Kidney (tissue), 14 donors: ENCODE results near the gene SORCS2. TPM values are rescaled to one million over a fixed set of nuclear protein-coding genes. Genes with fewer than 3 reads are reported as not detected.

ENCODE experiments used
- DNase-seq, 5 donors: peaks; one replicate each; pipeline ENCODE4 v3.0.0-alpha.2; 2013 to 2020
- FAIRE-seq: peaks from 2 replicates; lab custom pipeline; 2012; peaks lifted over from hg19 to GRCh38; lab: Jason Lieb, UNC
- H3K27ac ChIP-seq, 2 donors: one replicate each; pipeline ENCODE4 v1.7.0; 2013; ENCODE audit warnings: low read depth in 2 of 2, low read length in 2 of 2, inconsistent platforms in 1 of 2
- H3K27me3 ChIP-seq: one replicate; pipeline ENCODE4 v1.7.1; 2013; ENCODE audit warnings: low read length, inconsistent platforms; ENCODE audit not compliant: control insufficient read depth, insufficient read depth
- H3K36me3 ChIP-seq, 3 donors: one replicate each; pipeline versions ENCODE4 v1.7.0 to v1.7.1; 2013; ENCODE audit warnings: low read length in 3 of 3, control low read depth in 1 of 3, inconsistent platforms in 1 of 3; ENCODE audit not compliant: insufficient read depth in 3 of 3, control insufficient read depth in 2 of 3
- H3K4me1 ChIP-seq, 3 donors: one replicate each; pipeline versions ENCODE4 v1.7.0 to v1.7.1; 2013; ENCODE audit warnings: low read length in 3 of 3, inconsistent platforms in 1 of 3, low read depth in 1 of 3; ENCODE audit not compliant: control insufficient read depth in 2 of 3, insufficient read depth in 2 of 3
- H3K4me3 ChIP-seq, 3 donors: one replicate each; pipeline versions ENCODE4 v1.7.0 to v1.8.1; 2013; ENCODE audit warnings: low read length in 3 of 3, control low read depth in 1 of 3, inconsistent platforms in 1 of 3
- H3K9ac ChIP-seq, 3 donors: one replicate each; pipeline versions ENCODE4 v1.7.0 to v1.7.1; 2013; ENCODE audit warnings: low read length in 3 of 3, control low read depth in 1 of 3, inconsistent platforms in 1 of 3
- H3K9me3 ChIP-seq, 3 donors: one replicate each; pipeline versions ENCODE4 v1.7.0 to v1.7.1; 2013; ENCODE audit warnings: low read length in 3 of 3, control low read depth in 1 of 3, inconsistent platforms in 1 of 3; ENCODE audit not compliant: control insufficient read depth in 2 of 3, insufficient read depth in 1 of 3
- intact Hi-C: fragments of 100-400 bp; cut with DNase I; formaldehyde crosslinking; loops from one replicate; pipeline ENCODE4 v1.11.1; 2022
- polyA plus RNA-seq: library from polyadenylated mRNA; stranded (reverse); fragments of 350-450 nt; fragmentation: Illumina TruSeq; extraction: RNeasy Lipid Tissue Mini Kit (QIAGEN cat#74804); gene quantifications from one replicate; pipeline ENCODE4 v1.2.3, GENCODE V29; 2014; ENCODE audit warnings: low read depth, low replicate concordance; ENCODE audit not compliant: insufficient read depth
- total RNA-seq: library from RNA; stranded (reverse); fragmentation: NEBNext Ultra II Directional; extraction: Animal tissue kit (Norgen Biotek cat#: 25700); gene quantifications from one replicate; pipeline ENCODE4 v1.2.1, GENCODE V29; 2021
- TF ChIP-seq, protein P1 (sequence below): IDR thresholded peaks from 3 replicates; pipeline ENCODE4 v1.5.1; 2012; ENCODE audit warnings: mild to moderate bottlenecking, moderate library complexity, borderline replicate concordance; ENCODE audit not compliant: insufficient read depth; ENCODE audit errors: extremely low read depth
- donor health status: control.
- donor health status: control.
- donor health status: control.
- donor health status: control.
- donor health status: control.
- donor health status: DM: yes; HTN: yes; CAD: no.
- donor health status: Normal renal cell carcinoma (clear cell type).

The SORCS2 gene
- total and polyA plus RNA-seq, 2 donors from 2014 or later = 6.1 to 9.1 TPM

DNA sequence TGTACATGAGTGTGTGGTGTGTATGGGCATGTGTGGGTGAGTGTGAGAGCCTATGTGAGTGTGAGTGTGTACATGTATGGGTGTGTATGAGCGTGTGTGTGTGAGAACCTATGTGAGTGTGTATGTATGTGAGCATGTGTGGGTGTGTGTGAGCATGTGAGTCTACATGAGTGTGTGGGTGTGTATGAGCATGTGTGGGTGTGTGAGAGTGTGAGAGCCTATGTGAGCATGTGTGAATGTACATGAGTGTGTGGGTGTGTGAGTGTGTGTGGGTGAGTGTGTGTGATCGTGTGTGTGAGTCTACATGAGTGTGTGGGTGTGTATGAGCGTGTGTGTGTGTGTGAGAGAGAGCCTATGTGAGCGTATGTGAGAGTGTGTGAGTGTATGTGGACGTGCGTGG, 447.8 kb downstream of the SORCS2 start:
- Histone ChIP-seq H3K9me3 (peaks cover 0 to 1% (median 0%) of the 10 kb centered on the region in 3 donors), H3K9ac (no peak overlapping the region), H3K36me3 (no peaks in the 10 kb centered on the region), H3K27me3 (no peaks in the 10 kb centered on the region), H3K4me3 (peak overlapping the region in 1 of 3 donors; percentile 1), H3K27ac (no peak overlapping the region), H3K4me1 (no peaks in the 10 kb centered on the region)
- intact Hi-C loops = no loop called here
- TF ChIP-seq, protein P1, sequence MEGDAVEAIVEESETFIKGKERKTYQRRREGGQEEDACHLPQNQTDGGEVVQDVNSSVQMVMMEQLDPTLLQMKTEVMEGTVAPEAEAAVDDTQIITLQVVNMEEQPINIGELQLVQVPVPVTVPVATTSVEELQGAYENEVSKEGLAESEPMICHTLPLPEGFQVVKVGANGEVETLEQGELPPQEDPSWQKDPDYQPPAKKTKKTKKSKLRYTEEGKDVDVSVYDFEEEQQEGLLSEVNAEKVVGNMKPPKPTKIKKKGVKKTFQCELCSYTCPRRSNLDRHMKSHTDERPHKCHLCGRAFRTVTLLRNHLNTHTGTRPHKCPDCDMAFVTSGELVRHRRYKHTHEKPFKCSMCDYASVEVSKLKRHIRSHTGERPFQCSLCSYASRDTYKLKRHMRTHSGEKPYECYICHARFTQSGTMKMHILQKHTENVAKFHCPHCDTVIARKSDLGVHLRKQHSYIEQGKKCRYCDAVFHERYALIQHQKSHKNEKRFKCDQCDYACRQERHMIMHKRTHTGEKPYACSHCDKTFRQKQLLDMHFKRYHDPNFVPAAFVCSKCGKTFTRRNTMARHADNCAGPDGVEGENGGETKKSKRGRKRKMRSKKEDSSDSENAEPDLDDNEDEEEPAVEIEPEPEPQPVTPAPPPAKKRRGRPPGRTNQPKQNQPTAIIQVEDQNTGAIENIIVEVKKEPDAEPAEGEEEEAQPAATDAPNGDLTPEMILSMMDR = no peak
- FAIRE-seq (no peak), DNase-seq (peak in 1 of 5 donors; percentile 9)

DNA sequence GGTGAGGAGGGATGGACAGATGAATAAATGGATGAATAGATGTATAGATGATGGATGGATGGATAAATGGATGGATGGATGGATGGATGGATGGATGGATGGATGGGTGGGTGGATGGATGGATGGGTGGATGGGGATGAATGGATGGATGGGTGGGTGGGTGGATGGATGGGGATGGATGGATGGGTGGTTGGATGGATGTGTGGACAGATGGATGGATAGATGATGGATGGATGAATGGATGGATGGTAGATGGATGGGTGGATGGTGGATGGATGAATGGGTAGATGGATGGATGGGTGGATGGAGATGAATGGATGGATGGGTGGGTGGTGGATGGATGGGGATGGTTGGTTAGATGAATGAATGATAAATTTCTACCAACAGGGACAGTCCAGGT, 449.4 kb downstream of the SORCS2 start:
- Histone ChIP-seq H3K4me3 (no peak overlapping the region), H3K27ac (no peak overlapping the region), H3K9me3 (peaks cover 0 to 4% (median 0%) of the 10 kb centered on the region in 3 donors), H3K36me3 (no peaks in the 10 kb centered on the region), H3K27me3 (no peaks in the 10 kb centered on the region), H3K4me1 (no peaks in the 10 kb centered on the region), H3K9ac (no peak overlapping the region)
- FAIRE-seq (no peak), DNase-seq (no peak)
- intact Hi-C loops = no loop called here
- TF ChIP-seq, protein P1 = no peak

DNA sequence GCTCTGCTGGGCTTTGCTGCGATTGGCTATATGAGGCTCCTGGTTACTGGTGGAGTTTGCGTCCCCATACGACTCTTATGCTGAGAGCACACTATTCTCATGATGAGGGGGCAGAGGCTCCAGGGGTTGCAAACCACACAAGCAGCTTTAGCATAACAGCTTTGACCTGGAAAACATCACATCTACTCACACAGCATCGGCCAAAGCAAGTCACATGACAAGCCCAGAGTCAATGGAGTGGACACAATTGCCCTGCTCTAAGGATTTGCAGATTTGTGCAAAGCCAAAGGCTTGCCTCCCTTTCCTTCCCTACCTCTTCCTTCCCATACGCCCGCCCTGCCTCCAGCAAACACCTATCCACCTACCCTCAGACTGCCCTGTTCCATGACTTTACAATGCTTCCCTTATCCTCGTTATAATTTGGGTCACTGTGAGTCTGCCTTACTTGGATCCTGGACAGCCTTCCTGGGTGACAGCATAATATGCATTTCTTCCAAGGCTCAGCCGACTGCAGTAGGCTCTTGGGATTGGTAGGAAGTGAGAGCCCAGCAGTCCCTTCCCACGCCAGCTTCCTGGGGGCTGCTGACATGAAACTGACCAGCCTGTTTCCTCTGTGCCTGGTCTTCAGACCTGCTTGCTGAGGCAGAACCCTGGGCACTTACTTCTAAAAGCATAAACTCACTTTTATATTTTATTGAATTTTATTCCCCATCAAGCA, 450.6 kb downstream of the SORCS2 start:
- DNase-seq (peak in 2 of 5 donors; percentile 26 to 37), FAIRE-seq (no peak)
- Histone ChIP-seq H3K27ac (no peak overlapping the region), H3K4me3 (no peak overlapping the region), H3K9me3 (peaks cover 0 to 4% (median 0%) of the 10 kb centered on the region in 3 donors), H3K36me3 (no peaks in the 10 kb centered on the region), H3K9ac (no peak overlapping the region), H3K27me3 (no peaks in the 10 kb centered on the region), H3K4me1 (no peaks in the 10 kb centered on the region)
- TF ChIP-seq, protein P1 = no peak
- intact Hi-C loops = no loop called here
